K562 (cell line): ENCODE results near the gene YJU2.

Experiments used
- ATF3 ChIP-seq, 2 experiments: fragments of 450-650 bp in 1 of 2; sonication (generic) in 1 of 2; formaldehyde crosslinking in 1 of 2; IDR thresholded peaks in 1 of 2; conservative IDR thresholded peaks in 1 of 2; 2 replicates each; pipeline versions ENCODE4 v1.6.1 to v1.8.1; 2016 to 2023; ENCODE audit warnings: mild to moderate bottlenecking in 2 of 2, moderate library complexity in 2 of 2, inconsistent platforms in 1 of 2, missing genetic modification reagents in 1 of 2
- CTCF ChIP-seq, 3 experiments: IDR thresholded peaks in 2 of 3; conservative IDR thresholded peaks in 1 of 3; 2 replicates each; pipeline ENCODE4 v1.5.1; 2011 to 2012; ENCODE audit warnings: low read length in 3 of 3, mild to moderate bottlenecking in 3 of 3, control low read depth in 2 of 3, improper control_type of control experiment in 1 of 3, inconsistent platforms in 1 of 3, low read depth in 1 of 3, mixed read lengths in 1 of 3, moderate library complexity in 1 of 3; ENCODE audit not compliant: insufficient read depth in 2 of 3
- ELK3 ChIP-seq: fragments of 450-650 bp; formaldehyde crosslinking; IDR thresholded peaks from 2 replicates; pipeline ENCODE4 v1.4.0; 2020; ENCODE audit warnings: mild to moderate bottlenecking
- NR3C1 ChIP-seq: sonication (generic); formaldehyde crosslinking; IDR thresholded peaks from 2 replicates; pipeline ENCODE4 v1.8.1; 2022; ENCODE audit warnings: missing genetic modification reagents
- PRDM10 ChIP-seq: fragments of 450-650 bp; IDR thresholded peaks from 2 replicates; pipeline ENCODE4 v1.6.1; 2018; ENCODE audit not compliant: partially characterized antibody
- ZNF76 ChIP-seq: fragments of 250-450 bp; sonication (Bioruptor Pico); IDR thresholded peaks from 2 replicates; pipeline ENCODE4 v1.4.0; 2020; ENCODE audit warnings: mild to moderate bottlenecking, moderate library complexity, borderline replicate concordance

- no peak for TF ChIP-seq ATF3 (IDR thresholded peaks at IDR 0.05)
- no peak for TF ChIP-seq ATF3 (CRISPR knock-in tag; conservative IDR thresholded peaks at IDR 0.05)
- no peak for TF ChIP-seq ZNF76 (CRISPR knock-in tag)
- no peak for TF ChIP-seq ELK3 (CRISPR knock-in tag)
- TF ChIP-seq NR3C1 (CRISPR knock-in tag) = no peak
- TF ChIP-seq PRDM10 = no peak
- TF ChIP-seq CTCF (IDR thresholded peaks at IDR 0.05 in 2 of 3, conservative IDR thresholded peaks at IDR 0.05 in 1 of 3; ENCODE audit: insufficient read depth in 2 of 3, low read depth in 1 of 3, low read length in 3 of 3) = no peak
These were observed 33.8 kb upstream of the YJU2 start for GRCh38 chr19:4213116-4213515.
